AML-193 (cell line): ENCODE results near the gene NFATC1.

Experiments used
- DNase-seq, 2 experiments: peaks; one replicate each; lab custom pipeline; 2025; lab: John Stamatoyannopoulos, UW

NFATC1 gene

GRCh38 chr18:79405019-79405780 is 9.5 kb downstream of the NFATC1 start:
- DNase-seq, result no peak

GRCh38 chr18:79405781-79406575 is 10.2 kb downstream of the NFATC1 start:
- DNase-seq, result peak; percentile 18 to 67

GRCh38 chr18:79406708-79407107 is 11.0 kb downstream of the NFATC1 start:
- DNase-seq, result no peak

GRCh38 chr18:79409313-79409712 is 13.6 kb downstream of the NFATC1 start:
- no peak for DNase-seq

GRCh38 chr18:79410171-79410641 is 14.5 kb downstream of the NFATC1 start:
- DNase-seq, result no peak

- DNase-seq, result no peak
These were observed 15.2 kb downstream of the NFATC1 start for GRCh38 chr18:79410731-79411613.

- DNase-seq, result no peak
These were observed 16.1 kb downstream of the NFATC1 start for GRCh38 chr18:79411614-79412526.

GRCh38 chr18:79413025-79413424 is 17.3 kb downstream of the NFATC1 start:
- DNase-seq, result no peak

- DNase-seq, result no peak
These were observed 17.7 kb downstream of the NFATC1 start for GRCh38 chr18:79413426-79413825.

GRCh38 chr18:79413901-79414300 is 18.2 kb downstream of the NFATC1 start:
- no peak for DNase-seq

GRCh38 chr18:79416022-79416676 is 20.4 kb downstream of the NFATC1 start:
- DNase-seq, result no peak

GRCh38 chr18:79416677-79417052 is 20.9 kb downstream of the NFATC1 start:
- no peak for DNase-seq

GRCh38 chr18:79418236-79418635 is 22.5 kb downstream of the NFATC1 start:
- no peak for DNase-seq

GRCh38 chr18:79418642-79419041 is 22.9 kb downstream of the NFATC1 start:
- DNase-seq, result no peak

- DNase-seq, result no peak
These were observed 24.5 kb downstream of the NFATC1 start for GRCh38 chr18:79420033-79420745.

GRCh38 chr18:79421275-79421857 is 25.6 kb downstream of the NFATC1 start:
- no peak for DNase-seq

- no peak for DNase-seq
These were observed 26.5 kb downstream of the NFATC1 start for GRCh38 chr18:79422022-79422782.

- DNase-seq, result no peak
These were observed 27.0 kb downstream of the NFATC1 start for GRCh38 chr18:79422783-79423165.
